Spleen (tissue), 11 donors: ENCODE results near the gene RANBP17. TPM values are rescaled to one million over a fixed set of nuclear protein-coding genes. Genes with fewer than 3 reads are reported as not detected.

ENCODE experiments used
- DNase-seq: peaks from one replicate; pipeline ENCODE4 v3.0.0-alpha.2; 2020
- H3K27ac ChIP-seq, 8 donors: fragments of 200-600 bp; sonication (generic) in 7 of 8; 1 replicate in 4 of 8; 2 replicates in 4 of 8; pipeline versions ENCODE4 v1.5.0 to v1.8.0; 2016 to 2021; ENCODE audit warnings: inconsistent platforms in 4 of 8, mild to moderate bottlenecking in 4 of 8, moderate library complexity in 1 of 8
- H3K27me3 ChIP-seq, 7 donors: fragments of 200-600 bp; sonication (generic) in 6 of 7; replicated peaks in 1 of 7; 1 replicate in 4 of 7; 2 replicates in 3 of 7; pipeline versions ENCODE4 v1.5.0 to v1.8.0; 2016 to 2021; ENCODE audit warnings: inconsistent platforms in 3 of 7, mild to moderate bottlenecking in 1 of 7
- H3K36me3 ChIP-seq, 6 donors: fragments of 200-600 bp; sonication (generic) in 5 of 6; 1 replicate in 4 of 6; 2 replicates in 2 of 6; pipeline versions ENCODE4 v1.5.0 to v1.8.0; 2016 to 2021; ENCODE audit warnings: inconsistent platforms in 2 of 6
- H3K4me1 ChIP-seq, 6 donors: fragments of 200-600 bp; sonication (generic) in 5 of 6; 1 replicate in 3 of 6; 2 replicates in 3 of 6; pipeline versions ENCODE4 v1.5.0 to v1.8.0; 2016 to 2021; ENCODE audit warnings: inconsistent platforms in 3 of 6
- H3K4me3 ChIP-seq, 8 donors: fragments of 200-600 bp; sonication (generic) in 7 of 8; 1 replicate in 4 of 8; 2 replicates in 4 of 8; pipeline versions ENCODE4 v1.5.0 to v1.8.0; 2016 to 2021; ENCODE audit warnings: inconsistent platforms in 4 of 8, mild to moderate bottlenecking in 4 of 8, moderate library complexity in 2 of 8
- H3K9me3 ChIP-seq, 8 donors: fragments of 200-600 bp; sonication (generic) in 7 of 8; 1 replicate in 4 of 8; 2 replicates in 4 of 8; pipeline versions ENCODE4 v1.5.0 to v1.8.0; 2016 to 2021; ENCODE audit warnings: inconsistent platforms in 4 of 8
- CTCF ChIP-seq, 11 experiments: fragments of 200-600 bp in 7 of 11; fragments of 450-650 bp in 4 of 11; sonication (generic) in 4 of 11; IDR thresholded peaks in 8 of 11; conservative IDR thresholded peaks in 3 of 11; 1 replicate in 7 of 11; 2 replicates in 4 of 11; pipeline versions ENCODE4 v1.4.0 to v1.8.0; 2016 to 2021; ENCODE audit warnings: antibody characterized with exemption in 11 of 11, inconsistent platforms in 4 of 11, mild to moderate bottlenecking in 1 of 11
- POLR2A ChIP-seq, 3 donors: fragments of 450-650 bp; IDR thresholded peaks; one replicate each; pipeline ENCODE4 v1.5.1; 2017; ENCODE audit warnings: antibody characterized with exemption in 3 of 3, mild to moderate bottlenecking in 1 of 3
- POLR2AphosphoS5 ChIP-seq, 3 donors: sonication (generic); formaldehyde crosslinking; IDR thresholded peaks; one replicate each; pipeline ENCODE4 v1.5.1; 2017; ENCODE audit warnings: antibody characterized with exemption in 3 of 3
- WGBS, 5 donors: extraction: QIAGEN DNeasy Blood & Tissue Kit in 3 of 5; methylation state at CpG; one replicate each; pipeline versions ENCODE4 v1.1.5 to v1.1.7; 2013 to 2018; 5-methylcytosine and 5-hydroxymethylcytosine counted together
- intact Hi-C: fragments of 100-400 bp; cut with DNase I; formaldehyde crosslinking; loops from one replicate; pipeline ENCODE4 v1.15.0; 2023; ENCODE audit warnings: low total_unique reads
- polyA plus RNA-seq, 3 donors: library from polyadenylated mRNA; stranded (reverse); fragments of 200-250 nt; gene quantifications; one replicate each; pipeline ENCODE4 v1.2.1, GENCODE V29; 2013
- total RNA-seq, 7 donors: library from RNA; depleted of rRNA in 3 of 7; stranded (reverse); fragments of >200 nt in 3 of 7; fragmentation: NEBNext Ultra II Directional in 4 of 7; extraction: Animal tissue kit (Norgen Biotek cat#: 25700) in 4 of 7; gene quantifications; one replicate each; pipeline versions ENCODE4 v1.1.0 to v1.2.1, GENCODE V29; 2016 to 2021
- donor health status: healthy with polysubstance abuse.
- donor health status: DM: no; HTN: no; CAD: no; lungs with moderate emphysema.
- donor health status: DM: no; HTN: no; CAD: no.
- donor health status: Bipolar disorder and iron deficiency.
- donor health status: healthy.
- donor health status: DM: no; HTN: no; CAD: no.
- donor health status: DM: yes; HTN: yes; CAD: no.

The RANBP17 gene
- total and polyA plus RNA-seq, 10 donors = 0.56 to 6.6 (median 3.4) TPM

GRCh38 chr5:171149333-171149732 lies 287.5 kb downstream of the RANBP17 start:
- no peak overlapping the region for H3K4me3 ChIP-seq
- H3K4me1 ChIP-seq = peaks cover 0 to 2% (median 0%) of the 10 kb centered on the region in 6 donors
- H3K27me3 ChIP-seq = no peaks in the 10 kb centered on the region
- H3K9me3 ChIP-seq = no peaks in the 10 kb centered on the region
- no peak overlapping the region for H3K27ac ChIP-seq
- no peak for TF ChIP-seq CTCF (IDR thresholded peaks at IDR 0.05 in 8 of 11, conservative IDR thresholded peaks at IDR 0.05 in 3 of 11)
- TF ChIP-seq POLR2A (IDR thresholded peaks at IDR 0.05) = no peak
- no peak for TF ChIP-seq POLR2AphosphoS5 (IDR thresholded peaks at IDR 0.05)
- H3K36me3 ChIP-seq = no peaks in the 10 kb centered on the region
- 58 to 83% (median 78%) methylated on average over 2 of the region's 2 CpGs for WGBS, 5 donors
- DNase-seq = no peak
- intact Hi-C loops = no loop called here

- H3K27ac ChIP-seq = no peak overlapping the region
- no peak overlapping the region for H3K4me3 ChIP-seq
- H3K4me1 ChIP-seq = peaks cover 0 to 6% (median 0%) of the 10 kb centered on the region in 6 donors
- H3K9me3 ChIP-seq = no peaks in the 10 kb centered on the region
- no peaks in the 10 kb centered on the region for H3K36me3 ChIP-seq
- TF ChIP-seq POLR2A (IDR thresholded peaks at IDR 0.05) = no peak
- no peak for TF ChIP-seq POLR2AphosphoS5 (IDR thresholded peaks at IDR 0.05)
- no peak for TF ChIP-seq CTCF (IDR thresholded peaks at IDR 0.05 in 8 of 11, conservative IDR thresholded peaks at IDR 0.05 in 3 of 11)
- WGBS, 5 donors = 44 to 58% (median 54%) methylated on average over 3 of the region's 3 CpGs
- no peaks in the 10 kb centered on the region for H3K27me3 ChIP-seq
- intact Hi-C loops = no loop called here
- DNase-seq = no peak
Observed at GRCh38 chr5:171149772-171150171, 288.0 kb downstream of the RANBP17 start.

- DNase-seq = no peak
- intact Hi-C loops = no loop called here
- TF ChIP-seq POLR2AphosphoS5 (IDR thresholded peaks at IDR 0.05) (no peak), POLR2A (IDR thresholded peaks at IDR 0.05) (no peak)
Observed at GRCh38 chr5:171152382-171152781, 290.6 kb downstream of the RANBP17 start.

GRCh38 chr5:171155621-171156020 lies 293.8 kb downstream of the RANBP17 start:
- H3K27me3 ChIP-seq = no peaks in the 10 kb centered on the region
- no peak for TF ChIP-seq POLR2AphosphoS5 (IDR thresholded peaks at IDR 0.05)
- no peak for TF ChIP-seq CTCF (IDR thresholded peaks at IDR 0.05 in 8 of 11, conservative IDR thresholded peaks at IDR 0.05 in 3 of 11)
- TF ChIP-seq POLR2A (IDR thresholded peaks at IDR 0.05) = no peak
- WGBS, 5 donors = 88 to 98% (median 91%) methylated on average over 1 of the region's 1 CpG

More at GRCh38 chr5:171152382-171152781, 290.6 kb downstream of the RANBP17 start:
- Histone ChIP-seq H3K4me1 (peaks cover 0 to 7% (median 0%) of the 10 kb centered on the region in 6 donors), H3K27ac (no peak overlapping the region), H3K36me3 (no peaks in the 10 kb centered on the region), H3K27me3 (no peaks in the 10 kb centered on the region), H3K9me3 (no peaks in the 10 kb centered on the region), H3K4me3 (no peak overlapping the region)
- WGBS, 5 donors = 79 to 93% (median 90%) methylated on average over 4 of the region's 4 CpGs

GRCh38 chr5:171157276-171157675 lies 295.5 kb downstream of the RANBP17 start:
- Histone ChIP-seq H3K27ac (no peak overlapping the region), H3K4me1 (peaks cover 0 to 7% (median 0%) of the 10 kb centered on the region in 6 donors), H3K27me3 (no peaks in the 10 kb centered on the region), H3K4me3 (no peak overlapping the region), H3K9me3 (no peaks in the 10 kb centered on the region), H3K36me3 (no peaks in the 10 kb centered on the region)
- TF ChIP-seq POLR2A (IDR thresholded peaks at IDR 0.05) = no peak
- TF ChIP-seq CTCF (IDR thresholded peaks at IDR 0.05 in 8 of 11, conservative IDR thresholded peaks at IDR 0.05 in 3 of 11) = no peak
- no peak for TF ChIP-seq POLR2AphosphoS5 (IDR thresholded peaks at IDR 0.05)
- WGBS, 5 donors = 78 to 88% (median 78%) methylated on average over 2 of the region's 2 CpGs
- intact Hi-C loops = no loop called here
- DNase-seq = no peak

More at GRCh38 chr5:171155621-171156020, 293.8 kb downstream of the RANBP17 start:
- no peak overlapping the region for H3K4me3 ChIP-seq
- H3K4me1 ChIP-seq = peaks cover 0 to 7% (median 0%) of the 10 kb centered on the region in 6 donors
- H3K36me3 ChIP-seq = no peaks in the 10 kb centered on the region
- no peak overlapping the region for H3K27ac ChIP-seq
- no peaks in the 10 kb centered on the region for H3K9me3 ChIP-seq
- no peak for DNase-seq
- intact Hi-C loops = no loop called here
